HT1080 (cell line): ENCODE measurements around the gene MUCL1. TPM values are rescaled to one million over a fixed set of nuclear protein-coding genes. Genes with fewer than 3 reads are reported as not detected.

Source experiments
- DNase-seq: peaks from one replicate; pipeline ENCODE4 v3.0.0-alpha.2; 2015; ENCODE audit warnings: low read depth
- total RNA-seq: library from RNA; depleted of rRNA; stranded (reverse); fragments of >200 nt; shearing (Covaris generic); gene quantifications from 2 replicates; pipeline ENCODE4 v1.2.3, GENCODE V29; 2014; rRNA removed

MUCL1 gene
- total RNA-seq, 1 experiment from 2014 or later = not detected

DNA sequence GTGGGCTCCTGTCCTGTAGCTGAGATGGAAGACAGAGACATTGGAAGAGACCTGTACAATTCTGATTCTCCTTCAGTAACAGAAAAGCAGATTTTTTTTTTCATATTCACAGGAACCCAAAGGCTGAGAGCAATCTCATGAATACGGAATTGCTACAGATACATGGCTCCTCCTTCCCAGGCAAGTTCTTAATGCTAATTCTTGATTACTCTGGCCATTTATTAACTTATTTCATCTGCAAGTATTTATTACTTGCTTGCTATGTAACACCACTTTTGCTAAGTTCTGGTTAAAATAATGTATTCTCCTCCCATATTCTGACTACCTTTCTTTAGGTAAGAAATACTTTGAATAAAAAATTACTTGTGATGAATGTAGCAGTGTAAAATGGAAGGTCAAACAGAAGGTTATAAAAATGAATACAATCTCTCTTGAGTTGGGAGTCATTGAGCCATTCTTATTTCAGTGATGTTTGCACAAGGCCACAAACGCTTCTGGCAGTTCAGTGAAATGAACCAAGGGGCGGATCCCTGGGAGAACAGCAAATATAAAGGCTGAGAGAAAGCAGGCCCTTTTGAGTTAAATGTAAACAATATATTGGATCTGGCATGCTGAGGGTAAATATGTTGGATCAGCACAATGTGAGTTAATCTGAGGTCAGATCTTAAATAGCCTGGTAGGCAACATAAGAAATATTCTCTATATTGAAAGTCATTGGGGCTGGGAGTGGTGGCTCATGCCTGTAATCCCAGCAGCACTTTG is 37.6 kb downstream of the MUCL1 start:
- DNase-seq = peak; percentile 1

Other genes starting within 250 kb of the MUCL1 start
- gene LACRT, start 219.6 kb upstream of the MUCL1 start, total RNA-seq = not detected in 2 replicates
- gene DCD, start 206.2 kb upstream of the MUCL1 start, total RNA-seq = not detected in 2 replicates
- 2.6 and 4.5 TPM in 2 replicates for gene TESPA1, start 130.2 kb downstream of the MUCL1 start, total RNA-seq
- not detected in 2 replicates for gene NEUROD4, start 165.5 kb downstream of the MUCL1 start, total RNA-seq